Myocyte (in vitro differentiated cells): ENCODE measurements around the gene C5orf46. TPM values are rescaled to one million over a fixed set of nuclear protein-coding genes. Genes with fewer than 3 reads are reported as not detected.
A peak's percentile ranks its signal among the peaks of the same experiment; 100 is the strongest.
"Not testable (repeated sequence)": the region's sequence is repeated elsewhere in the genome, so short reads cannot be mapped to it uniquely, and the experiment has no call there.

Source experiments
- DNase-seq: peaks from one replicate; pipeline ENCODE4 v3.0.0-alpha.2; 2012; ENCODE audit warnings: low read depth
- polyA plus RNA-seq: library from polyadenylated mRNA; unstranded; fragments of >200 nt; gene quantifications from one replicate; pipeline ENCODE4 v1.2.1, GENCODE V29; 2012; ENCODE audit warnings: missing spikeins
- total RNA-seq: library from RNA; depleted of rRNA; stranded (reverse); fragments of >200 nt; gene quantifications from 2 replicates; pipeline ENCODE4 v1.2.3, GENCODE V29; 2014

Gene C5orf46
- total RNA-seq: not detected in 2 replicates
- 25.7 TPM for polyA plus RNA-seq

DNA sequence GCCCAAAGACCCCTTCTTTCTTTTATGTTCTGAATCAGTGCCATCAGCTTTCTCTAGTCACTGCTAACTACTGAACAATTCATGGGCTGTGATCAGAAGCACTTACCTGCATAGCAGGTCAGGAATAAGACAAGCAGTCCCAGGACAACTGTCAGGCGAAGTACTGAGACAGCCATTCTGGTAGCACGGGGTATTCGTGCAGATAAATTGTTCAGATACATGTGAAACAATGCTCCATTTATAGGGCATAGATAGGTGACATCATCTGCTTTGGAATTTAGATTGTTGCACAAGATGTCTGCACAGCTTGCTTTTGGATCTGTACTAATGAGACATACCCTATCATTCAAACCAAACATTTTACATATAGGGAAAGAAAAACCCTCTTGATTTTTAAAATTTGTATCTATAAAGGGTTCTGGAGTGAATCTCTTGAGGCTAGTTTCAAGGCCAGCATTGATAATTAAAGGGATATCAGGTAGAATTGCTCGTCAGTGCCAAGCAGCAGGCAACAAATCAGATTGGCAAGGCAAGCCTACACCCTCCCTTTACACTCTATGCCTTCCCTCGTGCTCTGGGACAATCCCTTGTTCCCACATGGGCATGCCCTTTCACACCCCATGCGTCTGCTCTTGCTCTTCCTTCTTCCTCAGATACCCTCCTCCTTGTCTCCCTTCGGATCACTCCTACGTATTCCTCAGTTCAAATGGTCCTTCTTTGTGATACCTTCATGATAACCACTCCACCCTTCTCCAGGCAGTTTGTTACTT, at the start of gene C5orf46:
Gene C5orf46 (minus strand): TSS at position 213 of the 770 bp plus-strand sequence. CDS start 37 bp downstream, at position 176.
- DNase-seq: peak; percentile 3

DNA sequence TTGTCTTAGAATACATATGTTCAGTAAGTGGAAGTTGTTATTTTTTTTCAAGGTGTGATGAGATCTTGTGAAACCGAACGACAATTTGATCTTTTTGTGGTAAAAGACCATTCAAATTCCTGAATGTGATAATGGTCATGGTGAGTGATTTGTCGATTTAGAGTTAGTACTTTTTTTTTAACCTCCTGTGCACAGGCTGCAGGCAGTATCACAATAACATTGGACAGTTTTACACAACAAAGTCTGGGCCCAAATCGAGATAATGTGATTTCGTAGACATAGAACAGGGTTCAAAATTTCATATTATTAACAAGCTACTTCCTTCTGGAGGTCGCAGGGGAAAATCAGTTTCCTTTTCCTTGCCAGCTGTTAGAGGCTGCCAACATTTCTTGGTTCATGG, 48.6 kb upstream of the C5orf46 start:
- DNase-seq: no peak

DNA sequence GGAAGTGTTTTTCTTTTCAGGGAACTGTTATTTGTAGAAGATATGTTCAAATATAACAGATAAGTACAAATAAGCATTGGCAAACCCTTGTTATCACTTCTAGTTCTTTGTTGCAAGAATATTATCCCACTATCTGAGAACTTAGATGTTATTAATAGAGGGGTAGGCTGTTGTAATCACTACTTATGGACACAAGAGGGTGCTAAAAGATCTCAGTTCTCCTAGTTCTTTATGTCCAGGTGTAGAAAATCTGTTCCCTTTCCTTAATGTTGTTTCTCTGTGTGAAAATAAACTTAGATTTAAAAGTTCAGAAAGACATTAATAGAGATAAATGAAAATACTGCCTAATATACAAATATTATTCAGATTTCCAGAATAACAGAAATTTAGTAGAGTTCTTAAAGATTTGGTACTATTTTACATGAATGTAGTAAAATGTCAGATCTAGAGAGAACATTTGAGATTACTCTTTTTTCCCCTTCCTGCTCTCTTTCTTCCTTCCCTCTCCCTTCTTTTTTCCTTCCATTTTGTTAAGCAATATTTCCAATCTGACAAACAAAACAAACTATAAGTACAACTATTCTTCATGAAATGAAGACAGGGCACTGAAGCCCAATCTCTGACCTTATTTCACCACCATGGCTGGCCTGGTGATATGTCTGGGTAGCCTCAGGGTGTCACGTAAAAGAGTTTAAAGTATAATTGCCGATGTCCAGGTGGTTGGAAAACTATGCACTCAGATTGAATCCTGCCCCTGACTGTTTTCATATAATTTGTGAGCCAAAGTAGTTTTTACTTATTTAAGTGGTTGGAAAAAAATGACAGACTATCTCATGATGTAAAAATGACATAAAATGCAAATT, 43.6 kb upstream of the C5orf46 start:
- peak; percentile 43 for DNase-seq

DNA sequence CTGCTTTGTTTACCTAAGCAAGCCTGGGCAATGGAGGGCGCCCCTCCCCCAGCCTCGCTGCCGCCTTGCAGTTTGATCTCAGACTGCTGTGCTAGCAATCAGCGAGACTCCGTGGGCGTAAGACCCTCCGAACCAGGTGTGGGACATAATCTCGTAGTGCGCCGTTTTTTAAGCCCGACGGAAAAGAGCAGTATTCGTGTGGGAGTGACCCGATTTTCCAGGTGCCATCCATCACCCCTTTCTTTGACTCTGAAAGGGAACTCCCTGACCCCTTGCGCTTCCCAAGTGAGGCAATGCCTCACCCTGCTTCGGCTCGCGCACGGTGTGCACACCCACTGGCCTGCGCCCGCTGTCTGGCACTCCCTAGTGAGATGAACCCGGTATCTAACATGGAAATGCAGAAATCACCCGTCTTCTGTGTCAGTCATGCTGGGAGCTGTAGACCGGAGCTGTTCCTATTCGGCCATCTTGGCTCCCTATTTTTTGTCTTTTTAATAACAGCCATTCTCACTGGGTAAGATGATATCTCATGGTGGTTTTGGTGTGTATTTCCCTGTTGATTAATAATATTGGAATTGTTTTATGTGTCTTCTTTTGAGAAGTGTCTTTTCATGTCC, 40.4 kb upstream of the C5orf46 start:
- DNase-seq: not testable (repeated sequence)

DNA sequence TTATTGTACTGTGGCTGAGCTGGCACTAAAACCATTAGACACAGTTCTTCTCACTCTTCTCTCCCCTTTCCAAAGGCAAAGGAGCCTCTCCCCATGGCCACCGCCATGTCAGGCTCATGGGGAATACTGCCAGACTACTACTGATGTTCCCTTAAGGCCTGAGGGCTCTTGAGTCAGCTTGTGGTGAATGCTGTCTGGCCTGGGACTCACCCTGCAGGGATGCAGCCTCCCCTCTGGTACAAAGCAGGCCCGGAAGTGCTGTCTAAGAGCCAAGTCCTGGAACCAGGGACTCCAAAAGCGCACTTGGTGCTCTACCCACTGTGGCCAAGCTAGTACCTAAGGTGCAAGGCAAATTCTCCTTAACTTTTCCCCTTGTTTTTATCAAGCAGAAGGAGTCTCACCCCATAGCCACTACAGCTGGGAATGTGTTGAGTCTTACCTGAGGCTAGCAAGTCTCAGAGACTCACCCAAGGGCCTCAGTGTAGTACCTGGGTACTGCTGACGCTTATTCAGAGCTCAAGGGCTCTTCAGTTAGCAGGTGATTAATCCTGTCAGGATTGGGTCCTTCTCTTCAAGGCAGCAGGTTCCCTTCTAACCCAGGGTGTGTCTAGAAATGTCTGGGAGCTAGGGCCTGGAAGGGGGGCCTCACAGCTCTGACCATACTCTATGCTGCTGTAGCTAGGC, 33.2 kb upstream of the C5orf46 start:
- no peak for DNase-seq

DNA sequence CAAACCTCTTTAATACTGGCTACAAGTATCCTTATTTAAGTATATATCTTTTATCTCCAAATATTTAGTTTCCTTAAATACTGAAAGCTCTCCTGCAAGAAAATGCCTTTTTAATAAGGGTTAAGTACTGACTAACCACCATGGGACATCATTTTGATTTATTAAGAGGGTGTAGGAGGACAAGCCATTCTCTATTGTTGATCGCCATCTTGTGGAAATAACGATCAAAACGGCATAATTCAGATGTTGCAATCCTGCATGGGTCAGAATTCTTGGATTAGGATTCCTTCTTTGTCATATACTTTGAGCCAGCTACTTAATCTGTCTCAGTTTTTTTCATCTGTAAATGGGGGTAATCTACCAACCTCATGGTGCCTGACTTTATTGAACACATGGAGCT, 28.7 kb upstream of the C5orf46 start:
- peak; percentile 39 for DNase-seq

DNA sequence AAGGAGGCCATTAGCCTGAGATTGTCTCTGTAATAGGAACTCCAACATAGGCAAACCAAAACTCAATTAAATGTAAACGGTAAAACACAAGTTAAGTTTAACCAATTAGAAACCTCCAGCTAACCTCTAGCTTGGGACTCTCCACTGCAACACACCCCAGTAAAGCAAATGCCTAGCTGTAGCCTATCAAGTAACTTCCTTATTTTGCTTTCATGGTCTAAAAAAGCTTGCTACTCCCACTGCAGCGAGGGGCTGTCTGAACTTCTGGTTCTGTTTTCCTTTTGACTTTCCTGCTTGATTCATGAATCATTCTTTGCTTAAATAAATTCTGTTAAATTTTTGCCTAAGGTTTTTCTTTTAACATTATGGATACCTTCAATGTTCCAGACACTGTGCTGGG, 24.4 kb upstream of the C5orf46 start:
- DNase-seq: no peak

DNA sequence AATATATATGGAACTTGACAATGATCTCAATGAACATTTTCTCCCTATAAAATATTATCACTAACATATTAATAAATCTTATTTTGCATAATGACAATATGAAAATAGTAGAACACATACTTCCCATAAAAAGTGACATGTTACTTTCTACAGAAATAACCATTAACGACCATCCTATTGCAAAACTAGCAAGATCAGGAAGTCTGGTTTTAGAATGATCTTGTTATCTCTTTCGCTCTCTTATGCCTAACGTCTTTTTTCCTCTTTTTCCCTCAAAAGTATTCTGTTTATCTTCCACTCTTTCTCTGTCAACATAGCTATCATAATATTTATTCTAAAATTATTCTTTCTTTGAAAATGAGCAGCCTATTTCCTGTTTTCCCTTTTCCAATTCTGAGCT, 21.6 kb upstream of the C5orf46 start:
- DNase-seq: no peak

DNA sequence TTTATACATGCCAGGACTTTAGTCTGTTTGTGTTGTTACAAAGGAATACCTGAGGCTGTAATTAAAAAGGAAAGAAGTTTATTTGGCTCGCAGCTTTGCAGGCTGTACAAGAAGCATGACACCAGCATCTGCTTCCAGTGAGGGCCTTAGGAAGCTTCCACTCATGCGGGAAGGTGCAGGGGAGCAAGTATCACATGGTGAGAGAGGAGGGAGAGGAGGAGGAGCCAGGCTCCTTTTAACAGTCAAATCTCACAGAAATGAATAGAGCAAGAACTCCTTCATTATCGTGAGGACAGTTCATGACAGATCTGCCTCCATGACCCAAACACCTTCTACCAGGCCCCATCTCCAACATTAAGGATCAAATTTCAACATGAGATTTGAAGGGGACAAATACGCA, 18.7 kb upstream of the C5orf46 start:
- no peak for DNase-seq

DNA sequence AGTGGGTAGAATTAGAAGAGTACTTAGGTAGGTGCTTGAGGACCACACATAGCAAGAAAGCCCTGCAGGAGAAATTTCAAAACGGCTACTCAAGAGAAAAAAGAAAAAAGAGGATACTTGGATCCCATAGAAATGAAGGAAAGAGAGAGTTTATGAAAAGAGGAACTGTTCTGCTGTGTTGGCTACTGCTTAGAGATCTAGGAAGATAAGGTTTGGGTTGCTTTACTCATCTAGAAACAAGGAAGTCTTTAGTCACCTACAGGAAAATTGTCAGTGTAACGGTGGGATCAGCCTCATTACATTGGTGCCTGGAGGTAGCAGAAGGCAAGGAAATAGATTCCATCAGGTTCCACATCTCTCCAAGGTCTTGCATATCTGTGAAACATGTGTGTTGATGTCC, 14.8 kb upstream of the C5orf46 start:
- no peak for DNase-seq

DNA sequence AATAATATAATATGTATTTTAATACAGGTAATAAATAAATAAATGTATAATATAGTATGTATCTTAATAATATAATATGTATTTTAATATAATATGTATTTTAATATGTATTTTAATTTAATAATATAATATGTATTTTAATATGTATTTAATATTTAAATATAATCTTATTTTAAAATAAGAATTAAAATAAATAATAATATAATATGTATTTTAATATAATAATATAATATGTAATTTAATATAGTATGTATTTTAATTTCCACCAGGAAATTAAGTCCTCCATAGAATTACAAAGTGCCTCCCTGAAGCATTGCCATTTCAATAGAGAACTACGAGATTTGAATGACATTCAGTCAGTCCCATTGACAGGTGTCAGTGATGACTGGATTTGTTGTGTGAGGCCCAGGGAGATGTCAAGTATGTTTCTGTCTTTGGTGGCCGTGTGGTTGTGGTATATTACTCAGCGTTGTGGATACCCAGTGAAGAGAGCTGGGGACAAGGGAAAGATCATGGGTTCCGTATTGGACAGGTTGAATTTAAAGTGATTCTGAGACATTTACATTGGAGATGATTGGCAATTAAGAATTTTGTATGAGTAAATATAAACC, 14.2 kb upstream of the C5orf46 start:
- DNase-seq: peak; percentile 27

DNA sequence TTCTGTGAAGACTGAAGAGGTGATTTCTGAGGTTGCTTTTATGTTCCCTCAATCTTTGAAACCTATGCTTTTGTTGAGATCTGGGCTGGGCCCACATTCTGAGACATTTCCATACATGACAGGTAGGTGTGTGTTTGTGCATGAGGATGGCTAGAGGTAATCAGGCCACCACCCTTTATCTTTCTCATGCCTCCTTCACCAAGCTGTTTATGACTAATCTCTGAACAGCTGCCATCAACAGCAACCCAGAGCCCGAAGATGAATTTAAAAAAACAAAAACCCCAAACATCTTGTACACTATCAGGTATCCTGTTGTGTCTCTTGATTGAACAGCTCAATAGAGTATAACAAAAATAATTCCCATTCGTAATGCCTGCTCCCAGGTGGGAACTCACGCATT, 12.6 kb upstream of the C5orf46 start:
- peak; percentile 8 for DNase-seq

DNA sequence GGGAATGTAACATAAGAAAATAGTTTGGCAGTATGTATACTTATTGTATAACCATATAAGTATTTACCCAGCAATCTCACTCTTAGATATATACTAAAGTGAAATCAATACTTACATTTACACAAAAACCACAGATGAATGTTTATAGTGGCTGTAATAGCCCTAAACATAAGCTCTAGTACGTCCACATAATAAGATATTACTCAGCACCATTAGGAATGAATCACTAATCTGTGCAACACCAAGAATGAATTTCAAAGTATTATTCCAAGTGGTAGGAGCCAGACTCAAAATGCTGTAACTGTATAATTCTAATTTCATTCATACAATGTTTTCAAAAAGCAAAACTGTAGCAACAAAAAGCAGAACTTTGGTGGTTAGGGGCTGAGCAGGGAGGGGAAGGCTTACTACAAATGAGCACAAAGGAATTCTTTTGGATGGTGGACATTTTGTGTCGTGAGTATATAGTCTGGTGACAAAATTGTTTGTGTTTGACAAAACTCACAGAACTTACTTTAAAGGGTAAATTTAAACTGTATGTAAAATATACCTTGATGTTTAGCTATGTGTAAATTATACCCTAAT, 11.9 kb upstream of the C5orf46 start:
- DNase-seq: no peak

DNA sequence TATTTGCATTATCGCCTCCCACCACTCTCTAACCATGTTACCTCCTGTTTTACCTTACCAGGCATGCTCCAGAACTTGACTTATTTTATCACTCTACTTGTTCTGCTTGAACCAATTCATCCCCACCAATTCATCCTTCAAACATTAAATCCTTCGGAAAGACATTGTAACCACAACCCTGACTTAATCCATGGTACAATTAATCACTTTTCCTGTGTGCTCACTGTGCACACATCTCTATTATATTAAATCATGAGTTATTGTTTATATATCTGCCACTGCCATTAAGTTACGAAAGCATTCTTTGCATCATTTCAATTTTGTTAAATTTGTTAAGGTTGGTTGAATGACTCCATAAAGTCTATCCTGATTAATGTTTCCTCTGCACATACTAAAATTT, 7.4 kb upstream of the C5orf46 start:
- DNase-seq: no peak

DNA sequence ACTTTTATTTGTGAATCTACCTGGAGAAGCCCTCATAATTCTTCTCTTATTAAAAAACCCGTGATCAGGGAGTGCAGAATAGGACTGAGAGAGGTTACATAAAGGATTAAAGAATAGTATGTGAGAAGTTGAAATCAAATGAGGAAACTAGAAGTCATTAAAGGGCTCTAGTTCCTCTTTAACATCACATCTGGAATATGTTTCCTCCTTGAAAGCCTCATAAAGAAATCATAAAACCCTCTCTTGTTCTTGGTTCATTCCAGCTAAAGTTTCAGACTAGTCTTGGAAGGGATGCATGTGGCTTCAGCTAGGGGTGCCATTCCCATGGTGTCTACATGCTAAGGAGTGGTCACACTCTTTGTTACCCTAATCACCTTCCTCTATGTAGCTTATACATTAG, 5.7 kb upstream of the C5orf46 start:
- DNase-seq: no peak

DNA sequence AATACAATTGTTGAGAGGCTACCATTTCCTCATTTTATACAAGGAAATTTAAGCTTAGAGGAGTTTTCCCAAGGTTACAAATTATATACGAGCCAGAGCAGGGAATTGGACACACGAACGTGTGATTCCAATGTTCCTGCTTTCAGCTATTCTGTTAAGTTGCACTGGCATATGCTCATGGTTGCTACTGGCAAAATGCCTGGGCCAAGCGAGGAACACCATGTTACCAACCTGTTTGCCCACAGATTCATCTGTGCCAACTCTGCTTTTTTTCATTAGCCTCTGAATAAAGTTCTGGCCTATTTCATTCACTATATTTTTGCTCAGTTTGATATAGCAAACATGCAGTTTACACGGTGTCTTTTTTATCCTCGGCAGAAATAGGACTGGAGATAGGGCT, 5.1 kb upstream of the C5orf46 start:
- DNase-seq: no peak

DNA sequence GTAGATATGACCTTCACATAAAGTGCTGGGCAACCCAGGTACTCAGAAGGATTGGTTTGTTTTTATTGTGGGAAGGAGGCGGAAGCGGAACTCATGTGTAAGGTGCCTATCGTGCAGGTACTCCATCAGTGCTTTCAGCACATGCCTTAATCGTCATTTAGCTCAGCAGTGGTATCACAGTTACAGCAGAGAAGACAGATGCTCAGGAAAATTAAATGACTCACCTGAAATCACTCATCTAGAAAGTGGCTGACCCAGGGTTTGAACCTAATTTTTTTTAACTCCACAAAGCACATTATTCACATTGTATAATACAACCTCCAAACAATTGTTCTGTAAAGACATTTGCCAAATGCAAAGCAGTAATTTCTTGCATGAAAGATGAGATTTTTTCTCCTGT, 2.2 kb downstream of the C5orf46 start:
- DNase-seq: no peak

DNA sequence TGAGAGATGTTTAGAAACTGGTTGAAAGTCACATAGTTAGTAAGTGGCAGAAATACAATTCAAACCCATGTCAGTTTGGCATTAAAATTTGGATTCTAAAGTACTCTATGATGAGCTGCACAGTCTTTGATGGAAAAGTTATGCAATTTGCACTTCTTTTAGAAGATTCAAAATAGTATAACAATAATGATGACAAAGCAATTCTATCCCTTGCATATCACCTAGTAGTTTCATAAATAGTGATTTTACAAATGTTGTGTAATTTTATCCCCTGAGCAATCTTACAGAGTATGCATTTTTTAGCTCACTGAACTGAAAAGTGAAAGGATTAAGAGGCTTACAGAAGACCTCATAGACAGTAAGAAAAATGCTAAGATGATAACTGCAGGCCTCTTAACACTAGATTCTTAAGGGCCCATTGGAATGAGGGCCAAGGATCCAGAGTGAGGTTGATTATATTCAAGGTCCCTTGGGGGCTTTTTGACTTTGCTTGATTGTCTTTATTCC, 3.7 kb downstream of the C5orf46 start:
- no peak for DNase-seq

DNA sequence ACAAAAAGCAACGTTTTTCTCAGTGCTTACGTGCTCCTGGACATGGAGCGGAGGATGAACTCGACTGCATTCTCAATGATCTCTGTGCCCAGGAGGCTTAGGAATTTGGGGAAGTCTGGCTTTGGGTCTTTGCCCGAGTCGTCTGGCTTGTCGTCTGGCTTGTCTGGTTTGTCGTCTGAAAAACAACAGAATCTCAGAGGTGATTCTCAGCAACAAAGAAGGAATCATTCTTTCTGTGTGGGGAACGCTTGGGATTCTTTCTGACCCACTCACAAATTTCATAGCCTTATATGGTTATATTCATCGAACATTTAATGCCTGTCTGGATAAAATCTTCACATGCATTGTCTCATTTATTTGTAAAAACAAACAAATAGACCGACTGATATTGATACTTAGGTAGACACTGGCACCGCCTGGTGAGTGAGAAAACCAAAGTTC, 4.7 kb downstream of the C5orf46 start:
- DNase-seq: no peak

DNA sequence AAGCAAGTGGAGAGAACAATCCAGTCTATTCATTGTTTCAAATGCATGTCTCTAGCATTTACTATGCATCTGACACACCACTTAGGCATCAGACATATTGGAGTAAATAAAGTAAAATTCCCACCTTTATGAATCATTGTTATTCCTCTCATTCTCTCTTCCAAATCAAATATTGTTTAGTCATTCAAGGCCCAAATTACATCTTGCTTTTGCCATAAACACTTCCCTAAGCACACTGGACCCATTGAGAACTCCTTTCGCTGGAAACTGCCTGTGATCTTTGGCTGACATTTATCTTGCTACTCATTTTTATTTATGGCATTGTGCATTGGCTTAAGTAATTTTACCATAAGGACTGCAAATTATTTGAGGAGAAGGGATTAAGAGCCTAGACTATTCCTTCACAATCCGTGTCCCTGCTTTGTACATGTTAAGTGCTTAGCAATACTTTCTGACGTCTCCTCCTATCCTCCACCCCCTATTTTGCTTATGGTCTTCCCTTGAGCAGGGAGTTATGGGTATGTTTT, 7.4 kb downstream of the C5orf46 start:
- DNase-seq: no peak
